IMR-90 (cell line): Measurements from ENCODE around the gene NUMA1. TPM values are rescaled to one million over a fixed set of nuclear protein-coding genes. Genes with fewer than 3 reads are reported as not detected.

Experiments used
- ATAC-seq: fragments of 200-7000 bp; cut with Tn5 transposase; 2 replicates; pipeline ENCODE4 v1.9.1; 2020; ENCODE audit warnings: low read depth, mild to moderate bottlenecking, moderate library complexity
- BruUV-seq: library from RNA; stranded (reverse); fragments of 400-500 nt; replicated peaks from 2 replicates; lab custom pipeline; 2021; lab: Mats Ljungman, UMichigan
- CTCF ChIA-PET: fragments of 300-600 bp; formaldehyde crosslinking; extraction: SDS; loops from one replicate; lab custom pipeline; 2021; ENCODE audit warnings: antibody characterized with exemption; lab: Yijun Ruan, JAX
- POLR2A ChIA-PET: fragments of 300-600 bp; sonication (Branson Sonifier 250); formaldehyde crosslinking; loops from one replicate; lab custom pipeline; 2022; ENCODE audit warnings: antibody characterized with exemption; ENCODE audit not compliant: unreplicated experiment; lab: Charles Lee
- DNase-seq: peaks from one replicate; pipeline ENCODE4 v3.0.0; 2013
- H2AFZ ChIP-seq: replicated peaks from 2 replicates; pipeline ENCODE3; 2013; ENCODE audit warnings: low read length, mild to moderate bottlenecking; ENCODE audit not compliant: poor library complexity
- H2AK5ac ChIP-seq: 2 replicates; pipeline ENCODE4 v1.6.1; 2013; ENCODE audit warnings: low read depth, low read length, inconsistent platforms
- H2AK9ac ChIP-seq: replicated peaks from 2 replicates; pipeline ENCODE3; 2013; ENCODE audit warnings: mild to moderate bottlenecking, low read depth, low read length, moderate library complexity; ENCODE audit not compliant: poor library complexity
- H2BK120ac ChIP-seq: 2 replicates; pipeline ENCODE4 v1.6.1; 2013; ENCODE audit warnings: low read depth, low read length, inconsistent platforms
- H2BK15ac ChIP-seq: 3 replicates; pipeline ENCODE4 v1.6.1; 2013; ENCODE audit warnings: low read depth, low read length, inconsistent platforms
- H2BK20ac ChIP-seq: 2 replicates; pipeline ENCODE4 v1.6.1; 2013; ENCODE audit warnings: low read depth, mild to moderate bottlenecking, inconsistent platforms, low read length, moderate library complexity
- H2BK5ac ChIP-seq: 2 replicates; pipeline ENCODE4 v1.6.1; 2013; ENCODE audit warnings: mild to moderate bottlenecking, low read depth, low read length, inconsistent platforms; ENCODE audit not compliant: poor library complexity, severe bottlenecking
- H3K14ac ChIP-seq: replicated peaks from 2 replicates; pipeline ENCODE4 v1.6.1; 2013; ENCODE audit warnings: low read depth, low read length, inconsistent platforms
- H3K18ac ChIP-seq: 2 replicates; pipeline ENCODE4 v1.6.1; 2013; ENCODE audit warnings: low read depth, low read length, control low read depth
- H3K23ac ChIP-seq: 2 replicates; pipeline ENCODE4 v1.6.1; 2013; ENCODE audit warnings: low read depth, low read length, inconsistent platforms
- H3K27ac ChIP-seq: 2 replicates; pipeline ENCODE4 v1.5.1; 2013; ENCODE audit warnings: mild to moderate bottlenecking, control low read depth, low read length; ENCODE audit not compliant: insufficient read depth
- H3K27me3 ChIP-seq: 2 replicates; pipeline ENCODE4 v1.6.1; 2013; ENCODE audit warnings: low read length; ENCODE audit not compliant: control insufficient read depth, insufficient read depth
- H3K36me3 ChIP-seq: 2 replicates; pipeline ENCODE4 v1.6.1; 2013; ENCODE audit warnings: low read length, mixed read lengths; ENCODE audit not compliant: control insufficient read depth, insufficient read depth
- H3K4ac ChIP-seq: 2 replicates; pipeline ENCODE4 v1.6.1; 2013; ENCODE audit warnings: low read depth, low read length, inconsistent platforms
- H3K4me1 ChIP-seq: 2 replicates; pipeline ENCODE4 v1.6.1; 2013; ENCODE audit warnings: low read length, mixed read lengths; ENCODE audit not compliant: control insufficient read depth, insufficient read depth
- H3K4me2 ChIP-seq: 2 replicates; pipeline ENCODE4 v1.6.1; 2013; ENCODE audit warnings: low read depth, mild to moderate bottlenecking, control low read depth, low read length, moderate library complexity
- H3K4me3 ChIP-seq: 2 replicates; pipeline ENCODE4 v1.5.1; 2013; ENCODE audit warnings: low read depth, mild to moderate bottlenecking, control low read depth, low read length, moderate library complexity; ENCODE audit not compliant: insufficient read depth
- H3K56ac ChIP-seq: 2 replicates; pipeline ENCODE4 v1.6.1; 2013; ENCODE audit warnings: low read length, inconsistent platforms; ENCODE audit not compliant: insufficient read depth; ENCODE audit errors: extremely low read depth
- H3K79me1 ChIP-seq, 2 experiments: 2 replicates each; pipeline ENCODE4 v1.6.1; 2013; ENCODE audit warnings: low read length in 2 of 2, inconsistent platforms in 1 of 2, low read depth in 1 of 2
- H3K9ac ChIP-seq: 2 replicates; pipeline ENCODE4 v1.6.1; 2013; ENCODE audit warnings: low read depth, low read length, control low read depth
- H3K9me1 ChIP-seq: 2 replicates; pipeline ENCODE4 v1.6.1; 2013; ENCODE audit warnings: low read length, inconsistent platforms; ENCODE audit not compliant: insufficient read depth
- H3K9me3 ChIP-seq: 2 replicates; pipeline ENCODE4 v1.6.1; 2013; ENCODE audit warnings: low read length; ENCODE audit not compliant: control insufficient read depth, insufficient read depth
- H4K20me1 ChIP-seq: 2 replicates; pipeline ENCODE4 v1.6.1; 2013; ENCODE audit warnings: low read length, inconsistent platforms; ENCODE audit not compliant: insufficient read depth
- H4K5ac ChIP-seq: 2 replicates; pipeline ENCODE4 v1.6.1; 2013; ENCODE audit warnings: mild to moderate bottlenecking, low read depth, low read length, control low read depth
- H4K8ac ChIP-seq, 2 experiments: 2 replicates each; pipeline ENCODE4 v1.6.1; 2013; ENCODE audit warnings: low read depth in 2 of 2, low read length in 2 of 2, control low read depth in 1 of 2, inconsistent platforms in 1 of 2
- H4K91ac ChIP-seq: 2 replicates; pipeline ENCODE4 v1.6.1; 2013; ENCODE audit warnings: low read depth, low read length, inconsistent platforms; ENCODE audit not compliant: insufficient read depth
- CEBPB ChIP-seq: IDR thresholded peaks from 2 replicates; pipeline ENCODE4 v1.6.1; 2012; ENCODE audit warnings: low read depth, low read length, improper control_type of control experiment
- CHD1 ChIP-seq: IDR thresholded peaks from 2 replicates; pipeline ENCODE4 v1.6.1; 2012; ENCODE audit warnings: low read depth, low read length, improper control_type of control experiment
- ELK1 ChIP-seq: fragments of 150-350 bp; IDR thresholded peaks from 2 replicates; pipeline ENCODE4 v1.6.1; 2016; ENCODE audit warnings: low read depth, mild to moderate bottlenecking, low read length, moderate library complexity, borderline replicate concordance
- FOS ChIP-seq: fragments of 150-350 bp; IDR thresholded peaks from 2 replicates; pipeline ENCODE4 v1.6.1; 2016; ENCODE audit warnings: low read depth, low read length
- MAFK ChIP-seq: IDR thresholded peaks from 2 replicates; pipeline ENCODE4 v1.6.1; 2012; ENCODE audit warnings: low read depth, low read length, improper control_type of control experiment
- MAZ ChIP-seq: IDR thresholded peaks from 2 replicates; pipeline ENCODE4 v1.6.1; 2012; ENCODE audit warnings: low read depth, mild to moderate bottlenecking, low read length, improper control_type of control experiment, moderate library complexity, borderline replicate concordance
- MXI1 ChIP-seq: IDR thresholded peaks from 2 replicates; pipeline ENCODE4 v1.6.1; 2012; ENCODE audit warnings: low read depth, mild to moderate bottlenecking, low read length, moderate library complexity, borderline replicate concordance
- NFE2L2 ChIP-seq: fragments of 150-350 bp; IDR thresholded peaks from 2 replicates; pipeline ENCODE4 v1.6.1; 2016; ENCODE audit warnings: low read depth, mild to moderate bottlenecking, low read length
- POLR2A ChIP-seq: IDR thresholded peaks from 2 replicates; pipeline ENCODE4 v1.6.1; 2012; ENCODE audit warnings: mild to moderate bottlenecking, low read depth, low read length
- RAD21 ChIP-seq: IDR thresholded peaks from 2 replicates; pipeline ENCODE4 v1.6.1; 2012; ENCODE audit warnings: low read length, improper control_type of control experiment
- RCOR1 ChIP-seq: IDR thresholded peaks from 2 replicates; pipeline ENCODE4 v1.6.1; 2012; ENCODE audit warnings: mild to moderate bottlenecking, low read length, improper control_type of control experiment; ENCODE audit not compliant: insufficient replicate concordance
- RFX5 ChIP-seq: IDR thresholded peaks from 2 replicates; pipeline ENCODE4 v1.8.0; 2012; ENCODE audit warnings: low read depth, mild to moderate bottlenecking, low read length, moderate library complexity
- SMC3 ChIP-seq: fragments of 150-350 bp; IDR thresholded peaks from 2 replicates; pipeline ENCODE4 v1.6.1; 2016; ENCODE audit warnings: low read depth, mild to moderate bottlenecking, antibody characterized with exemption, low read length, moderate library complexity
- USF2 ChIP-seq: fragments of 150-350 bp; IDR thresholded peaks from 2 replicates; pipeline ENCODE4 v1.6.1; 2017; ENCODE audit warnings: mild to moderate bottlenecking, antibody characterized with exemption, low read length, low read depth
- WGBS, 2 experiments: methylation state at CpG; one replicate each; pipeline versions ENCODE4 v1.1.5 to v1.1.7; 2013; ENCODE audit warnings: missing lambda C conversion rate in 2 of 2; ENCODE audit not compliant: insufficient read length in 1 of 2; ENCODE audit errors: extremely low coverage in 2 of 2; 5-methylcytosine and 5-hydroxymethylcytosine counted together
- dilution Hi-C: fragments of 300-500 bp; cut with HindIII; formaldehyde crosslinking; loops from one replicate; pipeline ENCODE4 v1.14.3; 2018; ENCODE audit warnings: low sequenced_read_pairs; ENCODE audit not compliant: unreplicated experiment
- in situ Hi-C: fragments of 300-500 bp; cut with MboI; formaldehyde crosslinking; loops from 3 replicates; pipeline ENCODE4 v1.14.3; 2019; ENCODE audit warnings: low sequenced_read_pairs, inconsistent platforms, mixed read lengths
- intact Hi-C: fragments of 100-400 bp; cut with micrococcal nuclease; formaldehyde crosslinking; loops from 2 replicates; pipeline ENCODE4 v1.10.0; 2022
- polyA plus RNA-seq, 3 experiments: library from polyadenylated mRNA; depleted of rRNA; stranded (reverse); fragments of >200 nt; gene quantifications; 2 replicates each; pipeline ENCODE4 v1.2.3, GENCODE V29; 2012; ENCODE audit warnings: low replicate concordance in 1 of 3
- total RNA-seq: library from RNA; depleted of rRNA; stranded (reverse); fragments of >200 nt; gene quantifications from 2 replicates; pipeline ENCODE4 v1.2.3, GENCODE V29; 2012

Gene NUMA1
- total and polyA plus RNA-seq, 2 of the 4 experiments (the other 2 are of a cell fraction): 61.7 to 97.0 TPM

- H3K14ac ChIP-seq: no peak overlapping the region
- CTCF ChIA-PET: interaction anchor here (0.7 to 1.3 kb wide), 2 partner anchors 21 to 110 kb away, joined by 5 read pairs; no protein-coding TSS in a partner anchor
- peaks cover 6% of the 10 kb centered on the region for H3K9me1 ChIP-seq
- no peak overlapping the region for H2AK9ac ChIP-seq
- peaks cover 14% of the 10 kb centered on the region; the same call in 1 of the 2 replicates for H4K20me1 ChIP-seq
- H3K4me2 ChIP-seq: peak overlapping the region; percentile 74
- H3K4me1 ChIP-seq: peaks cover 2% of the 10 kb centered on the region; the same call in 1 of the 2 replicates
- H3K4me3 ChIP-seq: no peak overlapping the region
- no peak overlapping the region for H3K9ac ChIP-seq
- no peak overlapping the region for H2BK120ac ChIP-seq
- H3K18ac ChIP-seq: peak overlapping the region; percentile 17; the same call in 1 of the 2 replicates
- H3K27me3 ChIP-seq: no peaks in the 10 kb centered on the region
- H4K8ac ChIP-seq: no peak overlapping the region
- H2BK5ac ChIP-seq: peak overlapping the region; percentile 72
- no peak overlapping the region for H4K91ac ChIP-seq
- POLR2A ChIA-PET: no interaction called here
- H3K4ac ChIP-seq: no peak overlapping the region
- H3K23ac ChIP-seq: 0 out of 2 replicates have a peak overlapping the region, but pooled peaks have one; percentile 5
- H3K36me3 ChIP-seq: peaks cover 15% of the 10 kb centered on the region
- ATAC-seq (peak; percentile 80), DNase-seq (peak; percentile 65)
- no peak overlapping the region; the same call in 1 of the 2 replicates for H3K27ac ChIP-seq
- peaks cover 8 to 20% of the 10 kb centered on the region in 2 experiments for H3K79me1 ChIP-seq
- no peak overlapping the region for H2BK20ac ChIP-seq
- H2BK15ac ChIP-seq: no peak overlapping the region
- no peak overlapping the region for H2AK5ac ChIP-seq
- in situ Hi-C loops: no loop called here
- H2AFZ ChIP-seq: no peak overlapping the region
- dilution Hi-C loops: no loop called here
- intact Hi-C loops: no loop called here
- TF ChIP-seq ELK1 (no peak), POLR2A (no peak), SMC3 (no peak), FOS (no peak), NFE2L2 (peak; percentile 98), CEBPB (no peak), MAZ (no peak), MAFK (peak; percentile 88), CHD1 (no peak), RCOR1 (no peak), MXI1 (no peak), RFX5 (no peak), RAD21 (no peak), USF2 (no peak)
- H3K56ac ChIP-seq: no peak overlapping the region
- H3K9me3 ChIP-seq: no peaks in the 10 kb centered on the region
- BruUV-seq: no TSS peak
- no peak overlapping the region for H4K5ac ChIP-seq
- WGBS, 2 experiments: no CpG with 5 or more reads among the region's 2 CpGs
Measured at GRCh38 chr11:71962428-71963038, 117.8 kb downstream of the NUMA1 start.
